GM23338 (cell line): Measurements from ENCODE around the gene NXN. TPM values are rescaled to one million over a fixed set of nuclear protein-coding genes. Genes with fewer than 3 reads are reported as not detected.

Experiments
- ATAC-seq: fragments of 200-7000 bp; cut with Tn5 transposase; 3 replicates; pipeline ENCODE4 v1.9.1; 2020
- DNase-seq: peaks from one replicate; pipeline ENCODE4 v3.0.0-alpha.2; 2015; ENCODE audit warnings: low spot score
- H2AFZ ChIP-seq: fragments of 200-600 bp; sonication (generic); 2 replicates; pipeline ENCODE4 v1.8.0; 2016; ENCODE audit warnings: antibody characterized with exemption, mild to moderate bottlenecking, moderate library complexity
- H3F3A ChIP-seq: fragments of 200-600 bp; sonication (generic); replicated peaks from 2 replicates; pipeline ENCODE4 v1.8.0; 2017; ENCODE audit warnings: antibody characterized with exemption, mixed run types, low read depth
- H3K27ac ChIP-seq: fragments of 200-600 bp; sonication (generic); 2 replicates; pipeline ENCODE4 v1.6.1; 2016; ENCODE audit warnings: low read depth
- H3K27me3 ChIP-seq: fragments of 200-600 bp; sonication (generic); 2 replicates; pipeline ENCODE4 v1.8.0; 2016; ENCODE audit warnings: mild to moderate bottlenecking, mixed run types, moderate library complexity; ENCODE audit not compliant: insufficient read depth
- H3K36me3 ChIP-seq: fragments of 200-600 bp; sonication (generic); 2 replicates; pipeline ENCODE4 v1.8.0; 2016; ENCODE audit warnings: mild to moderate bottlenecking; ENCODE audit not compliant: insufficient read depth
- H3K4me1 ChIP-seq: fragments of 200-600 bp; sonication (generic); 2 replicates; pipeline ENCODE4 v1.8.0; 2016; ENCODE audit warnings: mild to moderate bottlenecking, moderate library complexity; ENCODE audit not compliant: insufficient read depth
- H3K4me2 ChIP-seq: fragments of 200-600 bp; sonication (generic); 2 replicates; pipeline ENCODE4 v1.7.1; 2017; ENCODE audit warnings: mixed run types
- H3K4me3 ChIP-seq: fragments of 200-600 bp; sonication (generic); 2 replicates; pipeline ENCODE4 v1.6.1; 2016; ENCODE audit warnings: mixed run types
- H3K79me2 ChIP-seq: fragments of 200-600 bp; sonication (generic); replicated peaks from 2 replicates; pipeline ENCODE4 v1.8.0; 2017; ENCODE audit warnings: mild to moderate bottlenecking; ENCODE audit not compliant: insufficient read depth
- H3K9me2 ChIP-seq: fragments of 200-600 bp; sonication (generic); 2 replicates; pipeline ENCODE4 v1.8.0; 2017; ENCODE audit not compliant: insufficient read depth
- H4K20me1 ChIP-seq: fragments of 200-600 bp; sonication (generic); replicated peaks from 2 replicates; pipeline ENCODE4 v1.8.0; 2017; ENCODE audit warnings: mild to moderate bottlenecking; ENCODE audit not compliant: insufficient read depth
- H3K27ac Mint-ChIP-seq: 2 replicates; pipeline ENCODE4 v1.8.0; 2020; ENCODE audit warnings: inconsistent platforms, mild to moderate bottlenecking, moderate library complexity, mixed read lengths
- H3K27me3 Mint-ChIP-seq: 3 replicates; pipeline ENCODE4 v1.8.0; 2022; ENCODE audit warnings: low read depth, mild to moderate bottlenecking, moderate library complexity, mixed read lengths, inconsistent platforms; ENCODE audit not compliant: insufficient read depth, poor library complexity
- H3K36me3 Mint-ChIP-seq: 3 replicates; pipeline ENCODE4 v1.8.0; 2021; ENCODE audit warnings: low read depth, mild to moderate bottlenecking, inconsistent platforms, moderate library complexity, mixed read lengths
- H3K4me1 Mint-ChIP-seq: 3 replicates; pipeline ENCODE4 v1.8.0; 2020; ENCODE audit warnings: mild to moderate bottlenecking, inconsistent platforms, mixed read lengths
- H3K4me3 Mint-ChIP-seq: 3 replicates; pipeline ENCODE4 v1.8.0; 2021; ENCODE audit warnings: moderate library complexity, mild to moderate bottlenecking, inconsistent platforms, mixed read lengths
- H3K9me3 Mint-ChIP-seq: 3 replicates; pipeline ENCODE4 v1.8.0; 2020; ENCODE audit warnings: moderate library complexity, mild to moderate bottlenecking, inconsistent platforms, mixed read lengths
- CREB1 ChIP-seq: fragments of 250-450 bp; sonication (Bioruptor Pico); IDR thresholded peaks from 2 replicates; pipeline ENCODE4 v1.5.0; 2020; ENCODE audit warnings: low read depth, mild to moderate bottlenecking, moderate library complexity
- ETS1 ChIP-seq: IDR thresholded peaks from 2 replicates; pipeline ENCODE4 v1.6.1; 2016; ENCODE audit warnings: antibody characterized with exemption
- EZH2 ChIP-seq: fragments of 200-600 bp; sonication (generic); IDR thresholded peaks from one replicate; pipeline ENCODE4 v1.8.0; 2017; ENCODE audit warnings: antibody characterized with exemption, mild to moderate bottlenecking, low read depth; ENCODE audit not compliant: unreplicated experiment
- EZH2phosphoT487 ChIP-seq: fragments of 200-600 bp; sonication (generic); IDR thresholded peaks from one replicate; pipeline ENCODE4 v1.8.1; 2018; ENCODE audit warnings: antibody characterized with exemption; ENCODE audit not compliant: unreplicated experiment
- JUNB ChIP-seq: IDR thresholded peaks from one replicate; pipeline ENCODE4 v1.6.1; 2016; ENCODE audit warnings: antibody characterized with exemption; ENCODE audit not compliant: unreplicated experiment
- NANOG ChIP-seq: IDR thresholded peaks from 2 replicates; pipeline ENCODE4 v1.6.1; 2016; ENCODE audit warnings: antibody characterized with exemption, borderline replicate concordance
- POLR2AphosphoS5 ChIP-seq: IDR thresholded peaks from 2 replicates; pipeline ENCODE4 v1.6.1; 2016; ENCODE audit warnings: antibody characterized with exemption, low read depth
- REST ChIP-seq: IDR thresholded peaks from one replicate; pipeline ENCODE4 v1.6.1; 2018; ENCODE audit warnings: antibody characterized with exemption; ENCODE audit not compliant: unreplicated experiment
- STAT1 ChIP-seq: IDR thresholded peaks from one replicate; pipeline ENCODE4 v1.6.1; 2016; ENCODE audit warnings: antibody characterized with exemption; ENCODE audit not compliant: unreplicated experiment
- ZNF114 ChIP-seq: fragments of 250-450 bp; sonication (Bioruptor Pico); IDR thresholded peaks from 2 replicates; pipeline ENCODE4 v1.5.0; 2020; ENCODE audit warnings: mild to moderate bottlenecking, moderate library complexity
- ZNF331 ChIP-seq: fragments of 250-450 bp; sonication (Bioruptor Pico); IDR thresholded peaks from 2 replicates; pipeline ENCODE4 v1.5.0; 2020; ENCODE audit warnings: low read depth, mild to moderate bottlenecking, moderate library complexity
- polyA plus RNA-seq: library from polyadenylated mRNA; unstranded; fragments of >200 nt; fragmentation: Nextera tagmentation; extraction: Ambion mirVana; gene quantifications from 2 replicates; pipeline ENCODE4 v1.2.1, GENCODE V29; 2016
- total RNA-seq: library from RNA; depleted of rRNA; stranded (reverse); fragments of >200 nt; shearing (Covaris generic); gene quantifications from 2 replicates; pipeline ENCODE4 v1.2.3, GENCODE V29; 2014
- TF ChIP-seq, protein P1 (sequence below): fragments of 250-450 bp; sonication (Bioruptor Pico); IDR thresholded peaks from 2 replicates; pipeline ENCODE4 v1.5.0; 2020; ENCODE audit warnings: mild to moderate bottlenecking, moderate library complexity
- TF ChIP-seq, protein P2 (sequence below), 2 experiments: fragments of 200-600 bp in 1 of 2; sonication (generic) in 1 of 2; conservative IDR thresholded peaks; 2 replicates each; pipeline versions ENCODE4 v1.5.1 to v1.6.1; 2016 to 2017; ENCODE audit warnings: antibody characterized with exemption in 2 of 2, low read depth in 2 of 2, mild to moderate bottlenecking in 2 of 2, moderate library complexity in 1 of 2

Gene NXN
- total and polyA plus RNA-seq, 2 experiments from 2014 or later: 31.8 to 105 TPM

GRCh38 chr17:1004769-1005295, 25.3 kb upstream of the NXN start:
- H2AFZ ChIP-seq: no peak overlapping the region
- TF ChIP-seq, protein P1, sequence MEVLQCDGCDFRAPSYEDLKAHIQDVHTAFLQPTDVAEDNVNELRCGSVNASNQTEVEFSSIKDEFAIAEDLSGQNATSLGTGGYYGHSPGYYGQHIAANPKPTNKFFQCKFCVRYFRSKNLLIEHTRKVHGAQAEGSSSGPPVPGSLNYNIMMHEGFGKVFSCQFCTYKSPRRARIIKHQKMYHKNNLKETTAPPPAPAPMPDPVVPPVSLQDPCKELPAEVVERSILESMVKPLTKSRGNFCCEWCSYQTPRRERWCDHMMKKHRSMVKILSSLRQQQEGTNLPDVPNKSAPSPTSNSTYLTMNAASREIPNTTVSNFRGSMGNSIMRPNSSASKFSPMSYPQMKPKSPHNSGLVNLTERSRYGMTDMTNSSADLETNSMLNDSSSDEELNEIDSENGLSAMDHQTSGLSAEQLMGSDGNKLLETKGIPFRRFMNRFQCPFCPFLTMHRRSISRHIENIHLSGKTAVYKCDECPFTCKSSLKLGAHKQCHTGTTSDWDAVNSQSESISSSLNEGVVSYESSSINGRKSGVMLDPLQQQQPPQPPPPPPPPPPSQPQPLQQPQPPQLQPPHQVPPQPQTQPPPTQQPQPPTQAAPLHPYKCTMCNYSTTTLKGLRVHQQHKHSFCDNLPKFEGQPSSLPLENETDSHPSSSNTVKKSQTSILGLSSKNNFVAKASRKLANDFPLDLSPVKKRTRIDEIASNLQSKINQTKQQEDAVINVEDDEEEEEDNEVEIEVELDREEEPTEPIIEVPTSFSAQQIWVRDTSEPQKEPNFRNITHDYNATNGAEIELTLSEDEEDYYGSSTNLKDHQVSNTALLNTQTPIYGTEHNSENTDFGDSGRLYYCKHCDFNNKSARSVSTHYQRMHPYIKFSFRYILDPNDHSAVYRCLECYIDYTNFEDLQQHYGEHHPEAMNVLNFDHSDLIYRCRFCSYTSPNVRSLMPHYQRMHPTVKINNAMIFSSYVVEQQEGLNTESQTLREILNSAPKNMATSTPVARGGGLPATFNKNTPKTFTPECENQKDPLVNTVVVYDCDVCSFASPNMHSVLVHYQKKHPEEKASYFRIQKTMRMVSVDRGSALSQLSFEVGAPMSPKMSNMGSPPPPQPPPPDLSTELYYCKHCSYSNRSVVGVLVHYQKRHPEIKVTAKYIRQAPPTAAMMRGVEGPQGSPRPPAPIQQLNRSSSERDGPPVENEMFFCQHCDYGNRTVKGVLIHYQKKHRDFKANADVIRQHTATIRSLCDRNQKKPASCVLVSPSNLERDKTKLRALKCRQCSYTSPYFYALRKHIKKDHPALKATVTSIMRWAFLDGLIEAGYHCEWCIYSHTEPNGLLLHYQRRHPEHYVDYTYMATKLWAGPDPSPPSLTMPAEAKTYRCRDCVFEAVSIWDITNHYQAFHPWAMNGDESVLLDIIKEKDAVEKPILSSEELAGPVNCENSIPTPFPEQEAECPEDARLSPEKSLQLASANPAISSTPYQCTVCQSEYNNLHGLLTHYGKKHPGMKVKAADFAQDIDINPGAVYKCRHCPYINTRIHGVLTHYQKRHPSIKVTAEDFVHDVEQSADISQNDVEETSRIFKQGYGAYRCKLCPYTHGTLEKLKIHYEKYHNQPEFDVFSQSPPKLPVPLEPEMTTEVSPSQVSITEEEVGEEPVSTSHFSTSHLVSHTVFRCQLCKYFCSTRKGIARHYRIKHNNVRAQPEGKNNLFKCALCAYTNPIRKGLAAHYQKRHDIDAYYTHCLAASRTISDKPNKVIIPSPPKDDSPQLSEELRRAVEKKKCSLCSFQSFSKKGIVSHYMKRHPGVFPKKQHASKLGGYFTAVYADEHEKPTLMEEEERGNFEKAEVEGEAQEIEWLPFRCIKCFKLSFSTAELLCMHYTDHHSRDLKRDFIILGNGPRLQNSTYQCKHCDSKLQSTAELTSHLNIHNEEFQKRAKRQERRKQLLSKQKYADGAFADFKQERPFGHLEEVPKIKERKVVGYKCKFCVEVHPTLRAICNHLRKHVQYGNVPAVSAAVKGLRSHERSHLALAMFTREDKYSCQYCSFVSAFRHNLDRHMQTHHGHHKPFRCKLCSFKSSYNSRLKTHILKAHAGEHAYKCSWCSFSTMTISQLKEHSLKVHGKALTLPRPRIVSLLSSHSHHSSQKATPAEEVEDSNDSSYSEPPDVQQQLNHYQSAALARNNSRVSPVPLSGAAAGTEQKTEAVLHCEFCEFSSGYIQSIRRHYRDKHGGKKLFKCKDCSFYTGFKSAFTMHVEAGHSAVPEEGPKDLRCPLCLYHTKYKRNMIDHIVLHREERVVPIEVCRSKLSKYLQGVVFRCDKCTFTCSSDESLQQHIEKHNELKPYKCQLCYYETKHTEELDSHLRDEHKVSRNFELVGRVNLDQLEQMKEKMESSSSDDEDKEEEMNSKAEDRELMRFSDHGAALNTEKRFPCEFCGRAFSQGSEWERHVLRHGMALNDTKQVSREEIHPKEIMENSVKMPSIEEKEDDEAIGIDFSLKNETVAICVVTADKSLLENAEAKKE (CRISPR knock-in tag): no peak
- TF ChIP-seq EZH2phosphoT487 (no peak), NANOG (no peak), ZNF331 (no peak), CREB1 (CRISPR knock-in tag) (no peak), REST (no peak), ETS1 (no peak), POLR2AphosphoS5 (no peak), ZNF114 (CRISPR knock-in tag) (no peak), STAT1 (no peak), JUNB (no peak), EZH2 (no peak)
- TF ChIP-seq, protein P2, sequence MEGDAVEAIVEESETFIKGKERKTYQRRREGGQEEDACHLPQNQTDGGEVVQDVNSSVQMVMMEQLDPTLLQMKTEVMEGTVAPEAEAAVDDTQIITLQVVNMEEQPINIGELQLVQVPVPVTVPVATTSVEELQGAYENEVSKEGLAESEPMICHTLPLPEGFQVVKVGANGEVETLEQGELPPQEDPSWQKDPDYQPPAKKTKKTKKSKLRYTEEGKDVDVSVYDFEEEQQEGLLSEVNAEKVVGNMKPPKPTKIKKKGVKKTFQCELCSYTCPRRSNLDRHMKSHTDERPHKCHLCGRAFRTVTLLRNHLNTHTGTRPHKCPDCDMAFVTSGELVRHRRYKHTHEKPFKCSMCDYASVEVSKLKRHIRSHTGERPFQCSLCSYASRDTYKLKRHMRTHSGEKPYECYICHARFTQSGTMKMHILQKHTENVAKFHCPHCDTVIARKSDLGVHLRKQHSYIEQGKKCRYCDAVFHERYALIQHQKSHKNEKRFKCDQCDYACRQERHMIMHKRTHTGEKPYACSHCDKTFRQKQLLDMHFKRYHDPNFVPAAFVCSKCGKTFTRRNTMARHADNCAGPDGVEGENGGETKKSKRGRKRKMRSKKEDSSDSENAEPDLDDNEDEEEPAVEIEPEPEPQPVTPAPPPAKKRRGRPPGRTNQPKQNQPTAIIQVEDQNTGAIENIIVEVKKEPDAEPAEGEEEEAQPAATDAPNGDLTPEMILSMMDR (conservative IDR thresholded peaks at IDR 0.05; ENCODE audit: low read depth in 2 of 2): no peak
- DNase-seq: no peak
- Mint-ChIP-seq H3K4me3 (no peak overlapping the region), H3K27me3 (peaks cover 5% of the 10 kb centered on the region), H3K27ac (peak overlapping the region; percentile 87), H3K36me3 (peaks cover 41% of the 10 kb centered on the region), H3K4me1 (peaks cover 16% of the 10 kb centered on the region), H3K9me3 (no peaks in the 10 kb centered on the region; the same call in 2 of the 3 replicates)
- H4K20me1 ChIP-seq: peaks cover 16% of the 10 kb centered on the region
- no peak overlapping the region for H3K4me2 ChIP-seq
- H3F3A ChIP-seq: peaks cover 12% of the 10 kb centered on the region; the same call in 1 of the 2 replicates
- no peak overlapping the region for H3K4me3 ChIP-seq
- H3K36me3 ChIP-seq: peaks cover 18% of the 10 kb centered on the region; the same call in 1 of the 2 replicates
- H3K79me2 ChIP-seq: no peaks in the 10 kb centered on the region; the same call in 1 of the 2 replicates
- ATAC-seq: peak; percentile 11; the same call in 1 of the 3 replicates
- no peaks in the 10 kb centered on the region for H3K9me2 ChIP-seq
- H3K27ac ChIP-seq: 0 out of 2 replicates have a peak overlapping the region, but pooled peaks have one; percentile 63
- no peaks in the 10 kb centered on the region for H3K27me3 ChIP-seq
- H3K4me1 ChIP-seq: no peaks in the 10 kb centered on the region
